DMS53 treated with DMSO at 0.1 percent for 48 hours (cell line): ENCODE measurements around the gene ADCY5.

Experiments used
- DNase-seq: peaks from one replicate; lab custom pipeline; 2025; ENCODE audit not compliant: unreplicated experiment; lab: John Stamatoyannopoulos, UW

The ADCY5 gene

DNA sequence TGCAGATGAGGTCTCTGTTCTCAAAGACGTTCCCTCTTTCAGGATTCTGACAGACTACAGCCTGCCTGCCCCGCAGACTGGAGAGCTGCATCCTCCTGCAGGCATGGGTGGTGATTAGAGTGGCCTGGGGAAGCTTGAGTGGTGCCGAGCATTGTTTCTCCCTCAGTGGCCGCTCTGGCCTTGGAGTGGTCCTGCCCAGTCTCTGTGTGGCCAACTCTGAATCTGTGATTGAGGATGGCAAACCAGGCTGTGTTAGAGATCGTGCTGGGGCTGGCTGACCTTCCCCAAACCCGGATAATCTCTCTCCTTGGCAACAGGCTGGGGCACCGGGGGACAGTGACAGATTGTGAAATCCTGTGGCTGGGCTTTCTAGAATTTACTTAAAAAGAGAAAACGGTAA lies 11.0 kb upstream of the ADCY5 start:
- no peak for DNase-seq

DNA sequence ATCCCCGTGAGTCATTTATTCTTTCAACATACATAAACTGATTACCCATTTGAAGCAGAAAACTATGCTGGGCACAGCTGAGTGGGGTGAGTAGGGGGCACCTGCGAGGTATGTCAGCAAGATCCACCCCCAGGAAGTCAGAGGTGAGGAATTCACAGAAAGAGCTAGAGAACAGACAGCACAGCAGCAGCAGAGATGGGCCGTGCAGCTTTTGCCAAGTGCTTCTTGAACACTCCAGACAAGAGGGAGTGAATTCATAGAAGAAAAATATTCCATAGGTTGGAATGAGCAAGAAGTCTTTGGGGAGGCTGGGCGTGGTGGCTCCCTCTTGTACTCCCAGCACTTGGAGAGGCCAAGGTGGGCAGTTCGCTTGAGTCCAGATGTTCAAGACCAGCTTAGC lies 9.4 kb upstream of the ADCY5 start:
- no peak for DNase-seq

DNA sequence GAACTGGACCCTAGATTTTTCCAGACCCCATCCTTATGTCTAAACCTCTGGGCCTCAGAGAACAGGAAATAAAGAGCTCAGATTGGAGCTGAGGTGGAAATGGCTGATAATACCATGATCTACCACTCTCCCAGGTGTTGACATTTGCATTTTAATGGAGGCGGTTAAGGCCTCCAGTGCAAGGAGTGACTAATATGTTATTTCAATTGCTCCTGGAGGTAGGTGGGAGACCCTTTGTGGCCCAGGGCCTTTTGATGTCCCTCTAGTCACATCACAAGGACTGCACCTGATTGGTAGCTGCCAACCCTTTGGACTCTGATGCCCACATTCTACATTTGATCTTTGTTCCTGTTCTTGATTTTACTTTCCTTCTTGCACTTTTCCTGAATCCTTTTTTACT lies 9.0 kb upstream of the ADCY5 start:
- no peak for DNase-seq

DNA sequence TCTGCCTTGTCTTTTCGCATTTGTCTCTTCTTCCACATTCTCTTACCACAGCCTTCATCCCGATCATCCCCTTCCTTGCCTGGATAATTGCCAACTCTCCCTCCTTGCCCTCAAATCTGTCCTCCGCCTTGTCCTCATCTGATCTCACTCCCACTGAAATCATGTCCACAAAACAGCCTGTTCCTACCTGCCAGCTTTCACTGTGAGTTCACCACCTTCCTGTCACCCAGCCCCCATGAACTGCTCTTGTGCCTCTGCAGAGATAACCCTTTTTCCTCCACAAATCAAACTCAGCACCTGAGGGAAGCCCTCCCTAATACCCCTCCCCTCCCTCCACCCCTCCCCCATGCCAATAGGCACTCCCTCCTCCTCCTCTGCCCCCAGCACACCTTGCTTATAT lies 4.8 kb upstream of the ADCY5 start:
- no peak for DNase-seq

DNA sequence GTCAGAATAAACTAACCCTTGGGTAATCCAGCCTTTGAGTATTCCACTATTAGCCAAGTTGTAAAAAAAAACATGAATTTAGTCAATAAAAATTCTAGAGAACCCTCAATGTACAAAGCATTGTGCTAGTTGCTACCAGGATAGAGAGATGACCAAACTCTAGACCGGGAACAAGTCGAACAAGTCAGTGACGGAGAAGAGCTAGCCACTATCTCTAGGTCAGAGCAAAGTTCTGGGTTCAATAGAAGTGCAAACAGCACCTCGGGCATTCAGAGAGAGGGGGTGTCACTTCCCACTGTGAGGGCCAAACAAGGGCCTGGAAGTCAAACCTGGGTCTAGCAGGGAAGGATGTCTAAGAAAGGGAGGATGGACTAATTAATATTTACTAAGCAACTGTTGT lies 2.3 kb upstream of the ADCY5 start:
- no peak for DNase-seq

DNA sequence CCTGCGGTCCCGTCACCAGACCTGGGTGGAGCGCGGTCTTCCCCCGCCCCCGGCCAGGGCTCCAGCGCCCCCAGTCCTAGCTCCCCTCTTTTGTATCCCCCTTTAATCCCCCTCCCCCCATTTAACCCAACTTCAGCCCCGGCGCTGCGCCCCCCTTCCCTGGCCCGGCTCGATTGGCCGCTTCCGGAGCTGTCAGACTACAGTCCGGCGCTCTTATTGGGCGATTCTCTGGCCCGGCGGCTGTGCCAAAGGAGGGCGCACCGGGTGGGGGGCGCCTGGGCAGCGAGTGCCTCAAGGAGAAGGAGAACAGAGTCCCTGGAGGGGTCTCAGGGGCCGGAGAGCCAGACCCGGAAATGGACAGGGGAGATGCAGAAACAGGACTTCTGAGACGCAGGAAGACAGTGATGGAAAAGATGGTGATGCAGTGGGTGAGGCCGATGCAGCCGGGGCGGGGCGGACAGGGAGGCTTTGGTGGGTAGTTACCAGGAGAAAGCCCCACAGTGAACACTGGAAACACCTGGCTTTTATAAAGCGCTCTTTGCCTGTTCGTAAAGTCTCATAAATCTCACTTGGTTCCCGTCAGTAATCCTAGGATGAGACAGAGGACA lies 1.2 kb upstream of the ADCY5 start:
- no peak for DNase-seq

DNA sequence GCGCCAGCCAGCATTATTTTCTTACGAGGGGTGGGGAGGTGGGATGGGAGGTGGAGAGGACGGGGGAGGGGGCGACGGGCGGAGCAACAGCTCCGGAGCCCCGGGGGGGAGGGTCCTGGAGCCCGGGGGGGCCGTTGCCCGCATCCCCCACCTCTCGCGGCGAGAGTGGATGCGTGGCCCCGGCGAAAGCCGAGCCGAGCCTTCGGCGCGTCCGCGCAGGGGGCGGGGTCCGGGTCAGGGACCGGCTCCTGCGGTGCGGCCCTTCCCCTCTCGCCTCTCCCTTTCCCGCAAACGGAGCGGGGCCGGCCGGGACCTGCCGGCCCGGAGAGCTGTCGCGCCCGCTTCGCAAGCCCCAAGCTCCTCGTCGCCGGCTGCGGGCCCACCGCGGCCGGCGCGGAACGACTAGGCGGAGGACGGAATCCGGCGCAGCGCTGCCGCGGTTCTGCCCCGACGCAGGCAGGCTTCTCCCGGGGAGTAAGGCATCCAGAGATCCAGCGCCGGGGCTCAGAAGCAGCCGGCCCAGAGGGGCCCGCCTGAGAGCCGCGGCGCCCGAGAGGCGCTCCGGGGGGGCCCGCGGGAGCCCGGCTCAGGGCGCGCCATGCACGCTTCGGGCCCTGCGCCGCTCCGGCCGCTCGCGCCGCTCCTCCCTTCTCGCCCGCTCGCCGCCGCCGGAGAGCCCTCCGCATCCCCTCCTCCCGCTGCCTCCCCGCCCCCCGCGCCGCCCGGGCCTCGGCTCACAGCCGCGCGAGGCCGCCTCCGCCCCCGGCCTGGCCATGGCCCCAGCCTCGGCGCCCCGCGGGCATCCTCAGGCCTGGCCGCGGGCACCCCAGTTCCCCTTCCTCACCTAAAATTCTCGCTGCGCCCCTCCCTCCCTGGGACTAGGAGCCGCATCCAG lies 459 bp upstream of the ADCY5 start:
- DNase-seq = no peak

DNA sequence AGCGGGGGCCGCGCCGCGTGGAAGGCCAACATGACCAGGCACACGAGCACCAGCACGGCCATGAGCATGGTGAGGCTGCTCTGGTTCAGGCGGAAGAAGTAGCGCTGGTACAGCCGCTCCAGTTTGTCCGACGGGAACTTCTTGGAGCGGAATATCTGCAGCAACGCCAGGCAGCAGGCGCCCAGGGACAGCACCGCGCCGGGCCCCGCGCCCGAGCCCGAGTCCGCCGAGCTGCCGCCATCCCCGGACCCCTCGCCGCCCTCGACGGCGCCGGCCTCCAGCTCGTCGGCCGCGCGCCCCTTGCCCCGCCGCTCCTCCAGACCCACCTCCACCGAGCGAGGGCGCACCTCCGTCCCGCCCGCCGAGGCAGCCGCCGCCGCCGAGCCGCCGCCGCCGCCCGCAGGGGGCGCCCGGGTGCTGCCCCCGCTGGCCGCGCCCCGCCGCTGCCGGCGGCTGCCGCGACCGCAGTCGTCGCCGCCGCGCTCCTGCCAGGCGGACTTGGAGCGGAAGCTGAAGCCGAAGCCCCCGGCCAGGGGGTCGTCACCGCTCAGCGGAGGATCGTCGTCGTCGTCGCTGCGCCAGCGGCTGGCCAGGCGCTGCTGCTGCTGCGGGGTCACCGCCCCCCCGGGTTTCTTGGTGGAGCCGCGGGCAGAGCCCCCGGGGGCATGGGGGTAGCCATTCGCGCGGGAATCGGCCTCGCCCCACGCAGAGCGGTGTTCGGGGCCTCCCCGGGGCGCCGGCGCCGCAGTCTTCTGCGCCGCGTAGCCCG lies 957 bp downstream of the ADCY5 start:
- DNase-seq = no peak

DNA sequence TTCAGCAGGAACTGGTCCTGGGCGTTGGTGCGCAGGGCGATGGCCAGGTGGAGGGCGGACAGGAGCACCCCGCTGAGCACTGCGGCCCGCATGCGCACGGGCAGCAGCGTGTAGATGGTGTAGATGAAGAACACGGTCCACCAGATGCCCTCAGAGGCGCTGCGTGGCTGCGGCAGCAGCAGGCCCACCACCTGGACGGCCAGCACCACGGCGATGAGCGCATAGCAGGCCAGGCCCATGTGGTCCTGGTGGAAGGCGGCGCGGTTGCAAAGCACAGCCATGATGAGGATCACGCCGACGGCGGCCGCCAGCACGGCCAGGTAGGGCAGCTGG lies 1.5 kb downstream of the ADCY5 start:
- DNase-seq = no peak

DNA sequence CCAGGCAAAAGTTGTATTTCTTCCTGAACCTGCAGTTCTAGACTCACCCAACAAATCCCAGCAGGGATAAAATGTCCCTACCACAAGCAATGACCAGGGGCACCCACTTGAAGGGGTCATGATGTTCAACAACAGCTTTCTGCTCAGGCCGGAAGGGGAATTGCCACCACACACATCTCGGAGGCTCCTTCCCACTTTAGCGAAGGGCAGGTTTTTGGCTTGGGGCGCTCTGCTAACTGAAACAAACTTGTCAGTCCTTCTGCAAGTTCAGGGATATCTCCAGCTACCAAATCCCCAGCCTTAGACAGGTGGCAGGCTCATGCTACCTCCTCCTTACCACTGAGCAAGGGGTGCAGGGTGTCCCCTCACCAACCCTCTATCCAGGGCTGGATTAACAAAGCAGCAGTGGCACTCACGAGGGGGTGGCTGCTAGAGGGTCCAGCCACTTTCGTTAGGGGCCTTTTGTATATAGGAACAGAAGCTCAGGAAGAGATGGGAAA lies 2.2 kb downstream of the ADCY5 start:
- DNase-seq = no peak

DNA sequence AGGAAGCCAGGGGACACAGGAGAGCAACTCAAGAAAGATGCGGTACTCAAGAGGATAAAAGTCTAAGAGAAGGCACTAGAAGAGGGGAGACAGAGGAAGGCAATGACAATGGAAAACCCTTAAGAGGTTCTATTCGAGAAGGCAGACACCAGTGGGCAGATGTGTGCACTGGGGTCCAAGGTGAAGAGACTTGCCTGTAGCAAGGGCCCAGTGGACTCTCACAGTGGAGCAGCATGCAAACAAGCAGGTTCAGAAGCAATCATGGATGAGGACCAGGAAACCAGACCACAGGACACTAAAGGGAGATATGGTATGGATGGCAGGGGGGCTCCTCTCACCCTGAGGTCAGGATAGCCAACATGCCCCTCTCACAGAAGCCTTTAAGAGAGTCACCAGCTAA lies 2.7 kb downstream of the ADCY5 start:
- DNase-seq = no peak

DNA sequence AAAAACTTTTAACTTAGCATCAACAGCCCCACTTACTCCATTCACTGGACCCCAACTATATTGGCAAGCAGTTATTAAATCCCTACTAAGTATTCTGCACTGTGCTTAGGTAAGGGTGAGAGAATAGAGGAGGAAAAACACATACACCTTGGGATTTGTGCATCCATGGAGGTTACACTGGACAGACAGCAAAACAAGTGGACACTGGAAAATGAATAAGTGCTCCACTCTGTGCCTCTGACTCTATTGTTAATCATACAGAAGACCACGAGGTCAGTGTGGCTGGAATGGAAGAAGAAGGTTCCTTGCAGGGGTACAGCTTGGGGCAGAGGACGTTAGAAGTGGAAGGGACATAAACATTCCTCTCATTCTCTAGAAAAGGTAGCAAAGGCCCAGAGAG lies 3.2 kb downstream of the ADCY5 start:
- no peak for DNase-seq

DNA sequence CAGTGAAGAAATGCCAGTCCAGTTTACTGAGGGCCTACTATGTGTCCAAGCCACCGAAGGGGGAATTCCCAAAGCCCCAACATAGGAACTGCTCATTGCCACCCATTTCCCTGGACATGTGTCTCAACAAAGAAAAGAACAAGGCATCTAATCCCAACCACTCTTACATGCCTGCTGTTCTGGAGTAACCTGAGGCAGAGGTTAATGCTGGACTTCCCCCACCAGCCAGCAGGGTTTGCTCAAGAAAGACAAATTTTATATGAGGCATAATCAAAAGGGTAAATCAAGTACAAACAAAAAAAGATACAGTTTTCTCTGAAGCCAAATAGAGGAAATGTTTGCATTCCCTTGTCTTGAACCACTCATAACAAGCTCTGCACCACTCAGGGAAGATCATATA lies 4.1 kb downstream of the ADCY5 start:
- DNase-seq = no peak

DNA sequence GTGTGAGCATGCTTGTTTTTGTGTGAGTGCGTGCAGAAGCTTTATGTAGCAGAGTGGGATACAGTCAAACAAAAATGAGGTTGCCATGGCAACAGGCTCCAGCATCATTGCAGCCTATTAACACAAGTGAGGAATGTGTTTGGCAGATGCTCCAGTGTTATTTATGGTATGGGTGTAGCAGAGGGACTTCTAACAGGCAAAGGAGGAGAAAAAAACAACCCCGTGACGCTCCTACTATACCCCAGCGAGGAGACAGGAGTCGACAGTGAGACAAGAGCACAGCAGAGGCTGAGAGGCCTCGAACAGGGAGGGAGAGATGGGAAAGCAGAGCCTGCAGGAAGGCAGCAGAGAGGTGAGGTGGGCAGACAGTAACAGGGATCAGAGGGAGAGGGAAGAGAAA lies 4.9 kb downstream of the ADCY5 start:
- DNase-seq = no peak

DNA sequence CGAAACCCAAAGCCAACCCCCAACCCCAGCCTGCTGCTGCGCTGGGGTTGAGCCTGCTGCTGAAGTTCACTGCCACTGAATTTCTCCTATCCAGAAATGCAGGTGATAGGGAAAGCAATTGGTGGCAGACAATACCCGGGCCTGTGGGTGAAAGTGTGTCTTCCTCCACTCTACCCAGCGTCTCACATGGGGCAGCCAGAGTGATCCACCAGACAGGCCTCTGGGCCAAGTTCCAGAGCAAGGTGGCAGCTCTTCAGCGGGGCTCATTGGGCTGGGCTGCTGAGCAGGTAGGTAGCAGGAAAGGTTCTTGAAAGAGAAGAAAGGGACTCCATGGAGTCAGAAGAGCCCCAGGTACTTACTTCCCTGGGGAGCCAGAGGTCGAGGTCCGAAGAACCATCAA lies 6.0 kb downstream of the ADCY5 start:
- no peak for DNase-seq

DNA sequence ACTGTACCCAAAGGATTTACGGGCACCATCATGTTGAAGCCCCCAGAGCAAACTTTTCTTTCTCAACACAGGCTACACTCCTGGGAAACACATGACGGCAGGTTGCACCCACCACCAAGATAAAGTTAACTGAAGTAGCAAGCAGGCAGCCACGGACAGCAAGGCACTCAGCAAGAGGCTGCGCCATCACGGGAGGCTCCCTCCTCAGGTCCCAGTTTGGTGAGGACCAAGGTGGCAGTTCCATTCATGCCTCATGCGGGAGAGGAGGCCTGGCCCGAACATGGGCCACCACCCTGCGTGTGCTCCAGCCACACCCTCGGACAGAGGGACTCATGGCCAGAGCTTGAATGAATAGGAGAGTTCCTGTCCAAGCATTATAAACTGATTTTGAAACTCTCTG lies 6.8 kb downstream of the ADCY5 start:
- DNase-seq = no peak

DNA sequence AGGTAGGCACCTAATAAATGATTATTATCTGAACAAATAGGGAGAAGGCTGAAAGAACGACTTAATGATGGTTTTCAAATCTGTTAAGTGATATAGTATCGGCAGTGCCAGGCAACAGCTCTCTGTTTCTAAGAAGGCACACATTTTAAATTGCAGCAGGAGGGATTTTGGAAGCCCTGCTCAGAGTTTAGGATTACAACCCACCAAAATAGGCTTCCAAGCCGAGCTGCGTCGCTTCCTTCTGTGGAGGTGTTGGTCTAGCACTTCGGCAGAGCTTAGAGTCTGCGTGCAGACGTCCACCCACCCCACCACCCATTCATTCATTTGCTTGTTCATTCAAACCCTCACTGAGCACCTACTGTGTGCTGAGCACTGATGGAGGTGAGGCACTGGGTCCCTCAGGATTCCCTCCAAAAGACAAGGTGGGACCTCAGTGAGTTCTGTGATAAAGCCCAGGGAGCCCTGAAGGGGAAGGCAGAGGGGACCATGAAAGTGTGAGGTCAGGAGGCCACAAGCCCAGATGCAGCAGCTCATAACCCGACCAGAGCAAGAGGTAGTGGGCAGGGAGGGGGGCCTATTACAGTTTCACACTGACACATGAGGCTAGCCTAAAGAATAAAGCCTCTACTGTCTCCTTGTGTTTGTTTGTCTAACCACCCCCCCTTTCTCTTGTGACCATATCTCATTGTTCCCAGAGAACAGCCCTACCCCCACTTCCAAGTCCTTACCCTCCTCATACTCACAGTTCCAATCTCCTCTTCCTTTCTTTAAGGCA lies 8.9 kb downstream of the ADCY5 start:
- DNase-seq = no peak

DNA sequence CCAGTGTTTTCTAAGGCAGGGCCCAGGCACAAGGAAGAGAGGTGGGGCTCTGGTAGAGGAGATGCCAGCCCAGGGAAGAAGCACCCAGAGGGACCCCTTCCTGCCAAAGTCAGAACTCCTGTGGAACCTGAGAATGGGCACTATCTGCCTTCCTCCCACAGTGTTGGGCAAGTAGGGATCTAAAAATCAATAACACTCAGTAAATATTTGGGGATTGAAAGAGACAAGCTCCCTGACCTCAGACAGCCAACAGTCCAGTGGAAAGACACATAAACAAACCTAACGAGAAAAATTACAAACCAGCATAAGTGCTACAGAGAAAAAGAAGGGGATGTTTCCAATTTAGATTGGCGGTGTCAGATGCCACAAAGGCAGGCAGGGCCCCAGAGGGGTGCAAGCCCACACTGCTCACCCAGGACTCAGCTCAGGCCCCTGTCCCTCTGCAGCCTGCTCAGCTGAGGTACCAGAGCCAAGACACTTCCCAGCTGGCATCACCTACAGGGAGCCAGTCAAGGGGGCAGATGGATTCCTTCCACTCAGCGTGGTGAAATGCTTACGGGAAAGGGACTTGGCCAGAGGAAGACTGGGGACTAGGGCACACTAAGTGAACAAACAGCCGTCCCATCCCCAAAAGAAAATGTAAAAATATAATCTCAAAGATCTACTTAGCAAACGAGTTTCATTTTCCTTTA lies 15.9 kb downstream of the ADCY5 start:
- DNase-seq = no peak

DNA sequence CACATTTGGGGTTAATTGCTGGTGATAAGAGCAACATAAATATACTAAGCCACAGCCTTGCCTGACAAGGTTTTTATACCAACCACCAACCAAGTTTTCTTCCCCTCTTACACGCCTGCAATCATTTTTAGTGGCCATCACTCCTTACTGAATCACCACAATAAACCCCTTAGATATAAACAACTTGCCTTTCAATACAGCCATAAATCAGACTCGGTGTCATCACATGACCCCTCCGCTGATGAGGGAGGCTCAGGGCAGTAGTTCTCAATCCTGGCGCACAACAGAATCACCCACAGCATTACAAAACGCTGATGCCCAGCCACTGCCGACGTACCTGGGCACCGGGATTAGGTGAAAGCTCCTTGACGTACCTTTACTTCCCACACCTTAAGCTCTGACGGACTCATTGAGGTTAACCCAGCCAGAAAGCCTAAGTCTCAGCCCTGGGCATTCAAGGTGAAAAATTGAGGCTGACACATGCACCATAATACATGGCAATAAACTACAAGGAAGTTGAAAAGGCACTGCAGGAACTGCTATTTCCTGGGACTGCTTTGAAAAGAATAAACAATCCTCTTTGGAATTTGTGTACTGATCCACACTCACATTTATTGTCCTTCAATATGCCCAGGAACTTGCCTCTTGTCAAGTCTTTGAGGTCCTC lies 17.1 kb downstream of the ADCY5 start:
- no peak for DNase-seq

DNA sequence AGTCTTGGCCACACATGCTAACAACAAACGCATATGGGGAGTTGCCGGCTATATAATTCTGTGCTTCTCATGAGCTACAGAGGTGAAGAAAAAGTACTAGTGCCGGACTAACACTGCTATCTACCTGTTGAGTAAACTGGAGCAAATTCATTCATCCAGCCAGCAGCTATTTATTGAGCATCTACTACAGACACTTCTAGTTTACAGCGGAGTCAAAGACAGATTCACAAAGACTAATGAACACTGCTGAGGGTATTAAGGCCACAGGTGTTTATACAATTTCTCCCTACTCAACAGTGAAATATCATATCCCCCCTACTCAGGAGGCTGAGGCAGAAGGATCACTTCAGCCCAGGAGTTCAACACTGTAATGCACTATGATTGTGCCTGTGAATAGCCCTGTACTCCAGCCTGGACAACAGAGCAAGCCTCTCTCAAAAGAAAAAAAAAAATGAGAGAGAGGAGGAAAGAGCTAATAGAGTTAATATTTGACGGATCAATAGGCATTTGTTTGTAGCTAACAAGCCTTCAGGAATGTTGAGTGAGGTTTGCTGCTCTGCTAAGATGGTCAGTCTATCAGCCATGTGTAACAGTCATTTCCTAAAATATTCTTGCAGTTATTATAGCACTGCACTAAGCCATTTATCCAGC lies 17.8 kb downstream of the ADCY5 start:
- no peak for DNase-seq
